ENCODE data around the gene LPXN. TPM values are rescaled to one million over a fixed set of nuclear protein-coding genes. Genes with fewer than 3 reads are reported as not detected.

Gene LPXN
- total and polyA plus RNA-seq, 8 donors: 3.2 to 10.4 (median 5.0) TPM

- FAIRE-seq: no peak
Observed at GRCh38 chr11:58608331-58608730, 32.7 kb upstream of the LPXN start.

GRCh38 chr11:58606930-58607714 lies 31.5 kb upstream of the LPXN start:
- 78 to 81% methylated on average over 4 of the region's 4 CpGs for WGBS, 2 donors
- no peaks in the 10 kb centered on the region for H3K27me3 ChIP-seq
- no peaks in the 10 kb centered on the region for H3K4me1 ChIP-seq
- intact Hi-C loops (cut with DNase I): no loop called here
- no peak overlapping the region for H3K4me3 ChIP-seq
- ATAC-seq: no peak
- peaks cover 0 to 18% (median 9%) of the 10 kb centered on the region in 3 donors for H3K36me3 ChIP-seq
- no peak for TF ChIP-seq CTCF (IDR thresholded peaks at IDR 0.05)
- H3K27ac ChIP-seq: no peak overlapping the region
- H3K9me3 ChIP-seq: no peaks in the 10 kb centered on the region
- DNase-seq: no peak
- FAIRE-seq: peak; percentile 13

More at GRCh38 chr11:58608331-58608730, 32.7 kb upstream of the LPXN start:
- peaks cover 0 to 27% (median 20%) of the 10 kb centered on the region in 3 donors for H3K36me3 ChIP-seq
- no peak overlapping the region for H3K4me3 ChIP-seq
- TF ChIP-seq CTCF (IDR thresholded peaks at IDR 0.05): no peak
- no peaks in the 10 kb centered on the region for H3K9me3 ChIP-seq
- DNase-seq (no peak), ATAC-seq (no peak)
- no peaks in the 10 kb centered on the region for H3K4me1 ChIP-seq
- no peaks in the 10 kb centered on the region for H3K27me3 ChIP-seq
- 87 to 99% methylated on average over 5 of the region's 5 CpGs for WGBS, 2 donors
- no peak overlapping the region for H3K27ac ChIP-seq
- intact Hi-C loops (cut with DNase I): no loop called here

GRCh38 chr11:58600510-58600909 lies 24.9 kb upstream of the LPXN start:
- H3K36me3 ChIP-seq: no peaks in the 10 kb centered on the region
- intact Hi-C loops (cut with DNase I): no loop called here
- no peaks in the 10 kb centered on the region for H3K9me3 ChIP-seq
- H3K27me3 ChIP-seq: no peaks in the 10 kb centered on the region
- no peak for TF ChIP-seq CTCF (IDR thresholded peaks at IDR 0.05)
- no peak for DNase-seq
- peaks cover 3 to 25% (median 3%) of the 10 kb centered on the region in 3 donors for H3K4me1 ChIP-seq
- no peak for ATAC-seq
- H3K4me3 ChIP-seq: no peak overlapping the region
- FAIRE-seq: no peak
- H3K27ac ChIP-seq: no peak overlapping the region
- WGBS, 2 donors: 84 to 85% methylated on average over 2 of the region's 2 CpGs

- Histone ChIP-seq H3K4me3 (no peak overlapping the region), H3K27me3 (no peaks in the 10 kb centered on the region), H3K9me3 (no peaks in the 10 kb centered on the region), H3K27ac (no peak overlapping the region), H3K4me1 (peaks cover 12 to 25% (median 13%) of the 10 kb centered on the region in 3 donors), H3K36me3 (no peaks in the 10 kb centered on the region)
- DNase-seq (no peak), ATAC-seq (no peak), FAIRE-seq (no peak)
- no peak for TF ChIP-seq CTCF (IDR thresholded peaks at IDR 0.05)
- intact Hi-C loops (cut with DNase I): no loop called here
- 67 to 70% methylated on average over 3 of the region's 3 CpGs for WGBS, 2 donors
Observed at GRCh38 chr11:58597486-58598144, 22.0 kb upstream of the LPXN start.

GRCh38 chr11:58596621-58597020 lies 21.0 kb upstream of the LPXN start:
- TF ChIP-seq CTCF (IDR thresholded peaks at IDR 0.05): no peak
- Histone ChIP-seq H3K9me3 (no peaks in the 10 kb centered on the region), H3K4me1 (peaks cover 12 to 25% (median 13%) of the 10 kb centered on the region in 3 donors), H3K27me3 (no peaks in the 10 kb centered on the region), H3K27ac (no peak overlapping the region), H3K4me3 (no peak overlapping the region), H3K36me3 (no peaks in the 10 kb centered on the region)
- DNase-seq (no peak), ATAC-seq (no peak), FAIRE-seq (no peak)
- 87 to 91% methylated on average over 3 of the region's 3 CpGs for WGBS, 2 donors
- intact Hi-C loops (cut with DNase I): no loop called here

Measured in pancreas (tissue), 10 donors.